SK-N-MC (cell line): ENCODE data around the gene LRRTM4.

Experiments
- DNase-seq: peaks from one replicate; pipeline ENCODE4 v3.0.0-alpha.2; 2011; ENCODE audit warnings: low read depth, low spot score
- H3K27ac ChIP-seq: fragments of 200-600 bp; sonication (generic); 2 replicates; pipeline ENCODE4 v1.5.1; 2016; ENCODE audit warnings: mixed run types
- H3K36me3 ChIP-seq: fragments of 200-600 bp; sonication (generic); 2 replicates; pipeline ENCODE4 v1.6.1; 2017; ENCODE audit warnings: antibody characterized with exemption, low read length, mixed read lengths; ENCODE audit not compliant: insufficient read depth
- H3K4me3 ChIP-seq: fragments of 200-600 bp; sonication (generic); 2 replicates; pipeline ENCODE4 v1.5.1; 2016
- H3K9ac ChIP-seq: fragments of 200-600 bp; sonication (generic); 2 replicates; pipeline ENCODE4 v1.8.0; 2017; ENCODE audit warnings: mixed run types, mixed read lengths; ENCODE audit not compliant: insufficient read length
- H3K9me3 ChIP-seq: fragments of 200-600 bp; sonication (generic); 2 replicates; pipeline ENCODE4 v1.6.1; 2017; ENCODE audit warnings: low read depth, mild to moderate bottlenecking, antibody characterized with exemption, low read length, moderate library complexity, mixed read lengths
- EZH2 ChIP-seq: fragments of 200-600 bp; sonication (generic); IDR thresholded peaks from one replicate; pipeline ENCODE4 v1.6.1; 2017; ENCODE audit warnings: antibody characterized with exemption
- FOXP2 ChIP-seq: optimal IDR thresholded peaks from 2 replicates; pipeline ENCODE3; 2011; ENCODE audit warnings: mild to moderate bottlenecking, moderate library complexity; ENCODE audit not compliant: insufficient read depth; ENCODE audit errors: extremely low read length, control extremely low read depth
- POLR2AphosphoS5 ChIP-seq: IDR thresholded peaks from 2 replicates; pipeline ENCODE4 v1.6.1; 2012; ENCODE audit warnings: mild to moderate bottlenecking, low read depth, low read length, borderline replicate concordance

The LRRTM4 gene

DNA sequence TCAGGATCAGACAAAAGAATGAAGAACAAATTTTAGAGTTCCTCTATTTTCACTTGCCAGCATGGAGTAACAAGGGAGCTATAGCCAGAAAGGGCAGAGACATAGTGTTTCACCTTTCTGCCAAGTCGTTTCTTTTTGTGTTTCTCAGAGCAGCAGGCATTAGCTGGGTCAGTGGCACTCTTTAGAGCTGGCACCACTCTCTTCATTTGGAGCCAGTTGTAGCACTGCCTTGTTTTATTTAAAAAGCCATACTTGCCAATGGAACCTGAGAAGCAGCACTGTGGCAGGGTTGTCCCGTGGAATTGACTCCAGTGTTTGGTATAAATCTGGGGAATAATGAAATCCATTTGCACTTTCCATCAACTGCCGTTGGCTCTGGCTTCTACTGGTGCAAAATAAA is 64.0 kb downstream of the LRRTM4 start:
- no peak for DNase-seq
- no peak overlapping the region for H3K4me3 ChIP-seq
- TF ChIP-seq EZH2 = no peak
- no peak for TF ChIP-seq FOXP2
- no peak for TF ChIP-seq POLR2AphosphoS5
- no peak overlapping the region for H3K27ac ChIP-seq
- H3K9ac ChIP-seq = no peak overlapping the region
- H3K9me3 ChIP-seq = no peaks in the 10 kb centered on the region
- no peaks in the 10 kb centered on the region for H3K36me3 ChIP-seq

DNA sequence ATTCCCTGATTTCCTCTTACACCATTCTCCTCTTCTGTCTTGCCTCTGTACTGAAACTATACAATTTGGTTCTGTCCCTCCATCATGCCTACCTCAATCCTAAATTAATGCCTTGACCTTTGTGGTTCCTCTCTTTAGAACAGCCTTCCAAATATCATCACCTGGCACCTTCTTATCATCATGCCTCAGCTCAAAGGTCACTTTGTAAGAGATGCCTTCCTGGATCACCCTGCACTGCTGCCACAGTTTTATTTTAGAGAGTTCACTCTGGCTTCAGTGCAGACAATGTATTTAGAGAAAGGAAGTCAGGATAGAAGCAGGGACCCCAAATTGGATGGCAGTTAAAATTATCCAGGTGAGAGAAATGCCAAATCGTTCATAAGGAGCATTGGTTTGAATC is 64.5 kb downstream of the LRRTM4 start:
- no peak for TF ChIP-seq EZH2
- TF ChIP-seq POLR2AphosphoS5 = no peak
- TF ChIP-seq FOXP2 = no peak
- no peaks in the 10 kb centered on the region for H3K36me3 ChIP-seq
- no peaks in the 10 kb centered on the region for H3K9me3 ChIP-seq
- no peak overlapping the region for H3K27ac ChIP-seq
- H3K9ac ChIP-seq = no peak overlapping the region
- no peak for DNase-seq
- H3K4me3 ChIP-seq = no peak overlapping the region

DNA sequence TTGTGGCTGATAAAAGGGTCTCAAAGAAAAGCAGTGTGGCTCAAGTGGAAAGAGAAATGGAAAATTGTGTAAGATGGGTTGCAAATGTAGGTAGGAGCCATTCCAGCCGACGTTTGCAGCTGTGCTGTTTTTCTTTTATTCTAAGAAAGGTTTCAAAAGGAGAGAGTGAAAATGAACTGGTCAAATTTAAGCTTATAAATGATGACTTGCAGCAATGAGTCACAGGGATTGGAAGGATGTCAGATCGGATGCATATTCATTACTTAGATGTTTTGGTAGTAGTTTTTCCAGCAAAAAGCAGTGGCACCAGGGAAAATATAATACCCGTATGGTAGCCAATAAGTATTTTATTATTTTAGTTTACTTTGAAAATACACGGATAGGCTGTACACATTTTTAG is 79.1 kb downstream of the LRRTM4 start:
- H3K27ac ChIP-seq = no peak overlapping the region
- TF ChIP-seq FOXP2 = no peak
- TF ChIP-seq POLR2AphosphoS5 = no peak
- no peak for TF ChIP-seq EZH2
- no peaks in the 10 kb centered on the region for H3K36me3 ChIP-seq
- no peak overlapping the region for H3K9ac ChIP-seq
- DNase-seq = no peak
- no peaks in the 10 kb centered on the region for H3K9me3 ChIP-seq
- H3K4me3 ChIP-seq = no peak overlapping the region

DNA sequence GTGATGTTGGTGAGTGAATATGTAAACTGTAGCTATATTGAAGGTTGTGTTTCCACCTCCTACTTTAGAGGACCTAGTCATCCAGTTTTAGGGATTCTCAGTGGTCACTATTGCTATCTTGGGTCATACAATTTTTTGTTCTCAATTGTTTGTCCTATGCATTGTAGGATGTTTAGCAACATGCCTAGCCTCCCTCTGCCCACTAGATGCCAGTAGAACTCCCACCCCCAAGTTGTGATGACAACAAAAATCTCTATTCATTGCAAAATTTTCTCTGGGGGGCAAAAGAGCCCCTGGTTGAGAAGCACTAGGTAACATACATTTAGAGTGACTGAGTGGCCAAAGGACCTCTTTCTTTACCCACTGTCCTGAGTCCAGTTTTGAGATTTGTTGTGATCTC is 87.3 kb downstream of the LRRTM4 start:
- H3K27ac ChIP-seq = no peak overlapping the region
- H3K4me3 ChIP-seq = no peak overlapping the region
- TF ChIP-seq EZH2 (no peak), FOXP2 (no peak), POLR2AphosphoS5 (no peak)
- H3K9me3 ChIP-seq = no peaks in the 10 kb centered on the region
- no peak overlapping the region for H3K9ac ChIP-seq
- no peak for DNase-seq
- no peaks in the 10 kb centered on the region for H3K36me3 ChIP-seq

DNA sequence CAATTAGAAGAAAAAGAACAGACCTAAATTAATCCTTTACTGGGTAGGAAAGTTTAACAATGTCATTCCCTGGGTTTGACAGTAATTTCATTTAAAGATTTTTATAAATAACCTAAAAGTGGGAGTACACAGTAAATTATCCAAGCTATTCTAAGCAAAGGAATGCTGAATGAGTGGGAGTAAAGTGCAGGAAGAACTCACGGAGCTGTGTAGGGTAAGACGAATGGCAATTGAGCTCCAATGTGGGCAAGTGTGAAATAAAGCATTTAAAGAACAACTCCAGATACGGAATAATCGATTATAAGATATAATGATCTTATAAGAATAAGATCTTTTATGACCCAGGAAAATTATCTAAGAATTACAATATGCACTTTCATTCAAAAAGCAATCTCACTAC is 93.2 kb downstream of the LRRTM4 start:
- H3K27ac ChIP-seq = no peak overlapping the region
- DNase-seq = no peak
- no peaks in the 10 kb centered on the region for H3K9me3 ChIP-seq
- no peaks in the 10 kb centered on the region for H3K36me3 ChIP-seq
- H3K4me3 ChIP-seq = no peak overlapping the region
- TF ChIP-seq EZH2 (no peak), POLR2AphosphoS5 (no peak), FOXP2 (no peak)
- no peak overlapping the region for H3K9ac ChIP-seq

DNA sequence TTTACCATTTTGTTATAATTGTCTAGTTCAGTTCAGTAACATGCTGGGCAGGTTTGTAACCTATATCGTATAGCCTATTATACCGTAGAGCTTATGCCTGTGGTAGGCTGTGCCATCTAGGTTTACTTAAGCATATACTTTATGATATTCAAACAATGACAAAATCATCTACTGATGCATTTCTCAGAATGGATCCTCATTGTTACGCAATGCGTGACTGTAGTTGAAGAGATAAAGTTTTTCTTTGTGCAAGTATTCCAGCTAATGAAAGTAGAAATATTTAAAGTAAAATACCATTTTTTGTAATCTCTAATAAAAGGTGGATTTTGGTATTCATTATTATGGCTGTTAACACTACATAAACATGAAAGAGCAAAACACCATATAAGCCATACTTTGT is 100.2 kb downstream of the LRRTM4 start:
- Histone ChIP-seq H3K9me3 (no peaks in the 10 kb centered on the region), H3K9ac (no peak overlapping the region), H3K36me3 (no peaks in the 10 kb centered on the region), H3K27ac (no peak overlapping the region), H3K4me3 (no peak overlapping the region)
- TF ChIP-seq FOXP2 = no peak
- TF ChIP-seq POLR2AphosphoS5 = no peak
- no peak for TF ChIP-seq EZH2
- no peak for DNase-seq

DNA sequence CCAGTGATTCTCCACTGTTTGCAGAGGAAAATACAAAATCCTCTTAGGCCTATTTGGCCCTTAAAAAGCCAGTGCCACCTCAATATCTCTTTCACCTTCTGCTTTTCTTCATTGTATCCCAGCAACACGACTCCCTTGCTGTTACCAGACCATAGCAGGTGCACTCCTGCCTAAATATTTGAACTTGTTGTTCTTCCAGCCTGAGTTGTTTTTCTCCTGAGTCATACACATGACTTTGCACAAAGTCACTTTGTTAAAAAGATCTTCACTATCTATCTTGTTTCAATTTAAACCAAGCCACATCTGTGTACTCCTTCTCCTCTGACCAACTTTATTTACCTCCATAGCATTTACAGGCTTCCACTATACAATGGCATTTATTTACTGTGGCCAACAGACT is 103.6 kb downstream of the LRRTM4 start:
- no peak for DNase-seq
- no peaks in the 10 kb centered on the region for H3K9me3 ChIP-seq
- no peaks in the 10 kb centered on the region for H3K36me3 ChIP-seq
- H3K4me3 ChIP-seq = no peak overlapping the region
- TF ChIP-seq POLR2AphosphoS5 = no peak
- no peak for TF ChIP-seq FOXP2
- no peak for TF ChIP-seq EZH2
- H3K27ac ChIP-seq = no peak overlapping the region
- H3K9ac ChIP-seq = no peak overlapping the region

DNA sequence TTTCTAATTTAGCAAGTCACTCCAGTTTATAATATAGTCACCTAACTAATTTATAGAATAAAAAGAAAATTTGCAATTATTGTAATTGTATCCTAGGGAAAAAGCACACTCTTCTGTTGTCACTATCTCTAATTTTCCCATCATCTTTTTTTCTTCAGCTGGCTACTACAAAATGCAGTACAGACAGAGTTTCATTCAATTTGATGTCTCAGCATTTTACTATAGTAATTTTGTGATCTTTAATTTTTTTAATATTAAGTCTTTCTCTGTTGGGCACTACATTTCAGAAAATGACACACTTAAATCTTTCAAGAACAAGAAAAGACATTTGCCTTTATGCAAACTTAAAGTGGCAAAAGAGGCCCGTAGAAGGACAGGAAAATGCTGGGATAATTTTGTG is 118.0 kb downstream of the LRRTM4 start:
- no peak for TF ChIP-seq EZH2
- TF ChIP-seq POLR2AphosphoS5 = no peak
- TF ChIP-seq FOXP2 = no peak
- Histone ChIP-seq H3K4me3 (no peak overlapping the region), H3K27ac (no peak overlapping the region), H3K9me3 (no peaks in the 10 kb centered on the region), H3K36me3 (no peaks in the 10 kb centered on the region), H3K9ac (no peak overlapping the region)
- no peak for DNase-seq

DNA sequence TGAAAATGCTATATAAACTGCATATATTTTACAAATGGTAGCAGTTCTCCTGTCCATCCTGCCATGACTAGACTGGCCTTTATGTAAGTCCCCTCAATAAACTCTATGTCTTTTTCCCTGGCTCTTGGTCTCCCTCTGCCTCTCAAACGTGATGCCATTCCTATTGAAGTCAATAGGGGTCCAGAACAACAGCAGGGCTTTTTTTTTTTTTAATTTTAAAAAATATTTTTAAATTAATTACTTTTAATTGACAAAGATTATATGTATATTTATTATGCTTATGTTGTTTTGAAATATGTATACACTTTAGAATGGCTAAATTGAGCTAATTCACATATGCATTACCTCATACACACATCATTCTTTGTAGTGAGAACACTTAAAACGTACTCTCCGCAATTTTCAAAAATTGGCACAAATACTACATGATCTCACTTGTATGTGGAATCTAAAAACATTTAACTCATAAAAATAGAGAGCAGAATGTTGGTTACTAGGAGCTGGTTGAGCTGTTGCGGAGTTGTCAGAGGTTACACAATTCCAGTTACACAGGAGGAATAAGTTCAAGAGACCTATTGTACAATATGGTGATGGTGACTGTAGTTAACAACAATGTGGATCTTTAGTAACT is 123.1 kb downstream of the LRRTM4 start:
- Histone ChIP-seq H3K9ac (no peak overlapping the region), H3K9me3 (no peaks in the 10 kb centered on the region), H3K36me3 (no peaks in the 10 kb centered on the region), H3K27ac (no peak overlapping the region), H3K4me3 (no peak overlapping the region)
- DNase-seq = no peak
- TF ChIP-seq FOXP2 (no peak), EZH2 (no peak), POLR2AphosphoS5 (no peak)
